Thyroid gland (tissue), 4 donors: ENCODE data around the gene ASIC2.

Source experiments
- POLR2A ChIP-seq, 2 donors: fragments of 450-650 bp; IDR thresholded peaks; one replicate each; pipeline ENCODE4 v1.6.1; 2017; ENCODE audit warnings: antibody characterized with exemption in 2 of 2, mild to moderate bottlenecking in 2 of 2, moderate library complexity in 1 of 2
- TF ChIP-seq, protein P1 (sequence below), 6 experiments: fragments of 200-600 bp in 3 of 6; fragments of 450-650 bp in 3 of 6; sonication (generic) in 3 of 6; IDR thresholded peaks; one replicate each; pipeline ENCODE4 v1.5.1; 2016 to 2019; ENCODE audit warnings: antibody characterized with exemption in 6 of 6, mild to moderate bottlenecking in 2 of 6, inconsistent platforms in 1 of 6, moderate library complexity in 1 of 6

DNA sequence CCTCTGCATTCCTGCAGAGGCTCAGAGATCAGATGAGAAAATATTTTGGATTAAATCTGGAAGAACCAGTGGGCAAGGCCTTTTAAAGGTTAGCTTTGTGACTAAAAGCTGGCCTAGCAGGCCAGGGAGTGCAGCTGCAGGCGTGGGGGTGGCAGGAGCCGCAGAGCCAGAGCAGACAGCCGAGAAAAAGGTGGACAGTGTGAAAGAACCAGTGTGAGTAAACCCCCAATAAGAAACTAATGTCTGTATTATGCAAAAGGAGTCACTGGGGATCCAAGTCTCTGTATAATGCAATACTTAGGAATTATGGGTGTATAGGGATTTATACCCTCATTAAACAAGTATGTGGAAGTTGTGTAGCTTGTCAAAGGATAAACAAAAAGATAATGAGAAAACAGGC, 322.8 kb downstream of the ASIC2 start:
- TF ChIP-seq, protein P1, sequence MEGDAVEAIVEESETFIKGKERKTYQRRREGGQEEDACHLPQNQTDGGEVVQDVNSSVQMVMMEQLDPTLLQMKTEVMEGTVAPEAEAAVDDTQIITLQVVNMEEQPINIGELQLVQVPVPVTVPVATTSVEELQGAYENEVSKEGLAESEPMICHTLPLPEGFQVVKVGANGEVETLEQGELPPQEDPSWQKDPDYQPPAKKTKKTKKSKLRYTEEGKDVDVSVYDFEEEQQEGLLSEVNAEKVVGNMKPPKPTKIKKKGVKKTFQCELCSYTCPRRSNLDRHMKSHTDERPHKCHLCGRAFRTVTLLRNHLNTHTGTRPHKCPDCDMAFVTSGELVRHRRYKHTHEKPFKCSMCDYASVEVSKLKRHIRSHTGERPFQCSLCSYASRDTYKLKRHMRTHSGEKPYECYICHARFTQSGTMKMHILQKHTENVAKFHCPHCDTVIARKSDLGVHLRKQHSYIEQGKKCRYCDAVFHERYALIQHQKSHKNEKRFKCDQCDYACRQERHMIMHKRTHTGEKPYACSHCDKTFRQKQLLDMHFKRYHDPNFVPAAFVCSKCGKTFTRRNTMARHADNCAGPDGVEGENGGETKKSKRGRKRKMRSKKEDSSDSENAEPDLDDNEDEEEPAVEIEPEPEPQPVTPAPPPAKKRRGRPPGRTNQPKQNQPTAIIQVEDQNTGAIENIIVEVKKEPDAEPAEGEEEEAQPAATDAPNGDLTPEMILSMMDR (IDR thresholded peaks at IDR 0.05): no peak
- TF ChIP-seq POLR2A (IDR thresholded peaks at IDR 0.05): no peak
